T-helper 17 cell (primary cell): ENCODE results near the gene ZNF717. TPM values are rescaled to one million over a fixed set of nuclear protein-coding genes. Genes with fewer than 3 reads are reported as not detected.
"Not testable (repeated sequence)": the region's sequence is repeated elsewhere in the genome, so short reads cannot be mapped to it uniquely, and the experiment has no call there.

Experiments
- ATAC-seq: fragments of 150-1000 bp; cut with Tn5 transposase; 2 replicates; pipeline ENCODE4 v1.10.0; 2021; ENCODE audit warnings: mild to moderate bottlenecking, moderate library complexity
- DNase-seq, 3 donors: peaks; one replicate each; pipeline versions ENCODE4 v3.0.0 to v3.0.0-alpha.2; 2020 to 2021
- H3K9me3 ChIP-seq: one replicate; pipeline ENCODE4 v1.7.0; 2013; ENCODE audit warnings: low read length, mild to moderate bottlenecking; ENCODE audit not compliant: control insufficient read depth, poor library complexity, severe bottlenecking
- H3K27ac Mint-ChIP-seq: one replicate; pipeline ENCODE4 v1.8.0; 2022; ENCODE audit warnings: mild to moderate bottlenecking, moderate library complexity, mixed read lengths
- H3K27me3 Mint-ChIP-seq: one replicate; pipeline ENCODE4 v1.8.0; 2022; ENCODE audit warnings: mixed read lengths
- H3K36me3 Mint-ChIP-seq: one replicate; pipeline ENCODE4 v1.8.0; 2022; ENCODE audit warnings: low read depth, mixed read lengths
- H3K4me1 Mint-ChIP-seq: one replicate; pipeline ENCODE4 v1.8.0; 2022; ENCODE audit warnings: mild to moderate bottlenecking, mixed read lengths
- H3K4me3 Mint-ChIP-seq: one replicate; pipeline ENCODE4 v1.8.0; 2022; ENCODE audit warnings: mild to moderate bottlenecking, moderate library complexity, mixed read lengths
- total RNA-seq, 4 donors: library from RNA in 2 of 4; stranded (reverse) in 2 of 4; gene quantifications; one replicate each; pipeline ENCODE4 v1.2.3 and lab custom pipeline; 2022 to 2026

The ZNF717 gene
- 10 to 100 TPM in 1 of 2 donors, 1 to 10 TPM in 1; 5.0 to 10.6 TPM for total RNA-seq
- total RNA-seq (lab: John Stamatoyannopoulos, UW), result 10.1 to 10.7 reads per million in 2 donors

DNA sequence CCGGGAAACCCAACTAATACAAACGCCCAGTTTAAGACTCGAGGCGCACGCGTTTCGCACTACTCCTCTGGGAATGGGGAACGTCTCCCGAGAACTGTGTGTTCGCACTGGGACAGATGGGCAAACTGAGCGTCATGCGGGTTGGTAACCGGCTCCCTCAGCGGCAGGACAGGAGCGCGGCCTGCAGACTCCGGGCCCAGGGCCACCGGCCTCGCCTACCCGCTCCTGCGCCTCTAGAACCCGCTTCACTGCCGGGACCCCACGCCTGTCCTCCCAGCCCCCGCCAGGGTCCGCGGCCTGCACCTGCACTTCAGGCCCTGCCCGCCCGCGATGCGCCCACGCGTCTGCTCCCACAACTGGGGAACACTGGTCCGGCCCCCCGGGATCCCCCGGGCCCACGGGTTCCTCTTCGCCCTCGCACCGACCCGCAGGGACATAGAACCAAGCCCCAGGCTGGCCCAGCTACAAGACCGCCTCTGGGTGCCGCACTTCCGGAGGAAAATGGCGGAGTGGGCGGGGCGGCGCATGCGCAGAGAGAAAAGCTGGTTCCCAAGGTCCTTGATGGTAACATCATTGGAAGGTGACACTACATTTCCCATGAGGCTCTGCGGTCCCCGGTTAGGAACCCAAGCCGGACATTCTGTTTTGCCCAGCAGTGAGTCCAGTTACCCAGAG is at the start of gene ZNF717:
ZNF717 (minus strand) TSS at position 469 of the 675 bp plus-strand sequence. CDS start 2,187 bp downstream, outside the sequence.
- not testable (repeated sequence) for H3K9me3 ChIP-seq, H3K36me3 Mint-ChIP-seq
- ATAC-seq, result peak; percentile 67

DNA sequence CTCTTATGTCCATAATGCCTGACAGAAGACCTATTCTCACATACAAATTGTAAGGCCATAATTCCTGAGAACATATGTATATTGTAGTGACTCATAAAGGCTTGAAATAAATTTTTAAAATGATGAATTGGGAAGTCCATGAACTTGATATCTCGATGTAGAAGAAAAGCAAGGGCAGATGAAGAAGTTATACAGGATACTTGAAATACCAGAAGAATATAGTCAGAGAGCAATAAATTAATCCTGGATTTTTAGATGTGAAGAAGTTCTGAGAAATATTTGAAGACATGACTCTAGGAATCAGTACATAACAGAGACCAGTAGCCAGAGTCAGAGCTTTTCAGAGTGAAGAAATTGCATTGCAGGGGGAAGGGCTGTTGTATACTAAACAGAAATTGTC is 45.7 kb upstream of the ZNF717 start:
- H3K4me3 Mint-ChIP-seq, H3K4me1 Mint-ChIP-seq, H3K36me3 Mint-ChIP-seq, H3K9me3 ChIP-seq, H3K27ac Mint-ChIP-seq, DNase-seq, ATAC-seq, H3K27me3 Mint-ChIP-seq: not testable (repeated sequence)

More for the DNA sequence above, at the start of gene ZNF717:
- H3K4me1 Mint-ChIP-seq, H3K27me3 Mint-ChIP-seq: not testable (repeated sequence)
- H3K27ac Mint-ChIP-seq, result peak within 1 kb of the TSS; percentile 80
- H3K4me3 Mint-ChIP-seq, result peak within 1 kb of the TSS; percentile 92
- DNase-seq, result peak; percentile 71 to 94 (median 83)

GRCh38 chr3:75818019-75818418 is 32.7 kb upstream of the ZNF717 start:
- not testable (repeated sequence) for H3K27ac Mint-ChIP-seq, H3K4me3 Mint-ChIP-seq, H3K9me3 ChIP-seq, H3K4me1 Mint-ChIP-seq, ATAC-seq, DNase-seq, H3K36me3 Mint-ChIP-seq, H3K27me3 Mint-ChIP-seq

GRCh38 chr3:75816287-75817180 is 31.2 kb upstream of the ZNF717 start:
- H3K4me1 Mint-ChIP-seq, H3K9me3 ChIP-seq, H3K4me3 Mint-ChIP-seq, H3K27ac Mint-ChIP-seq, H3K27me3 Mint-ChIP-seq, ATAC-seq, DNase-seq, H3K36me3 Mint-ChIP-seq: not testable (repeated sequence)

GRCh38 chr3:75814797-75815196 is 29.4 kb upstream of the ZNF717 start:
- Mint-ChIP-seq H3K36me3 (no peaks in the 10 kb centered on the region), H3K4me3 (no peak overlapping the region), H3K4me1 (no peaks in the 10 kb centered on the region), H3K27me3 (peaks cover 6% of the 10 kb centered on the region), H3K27ac (no peak overlapping the region)
- H3K9me3 ChIP-seq, result no peaks in the 10 kb centered on the region
- no peak for ATAC-seq
- DNase-seq, result no peak

- H3K4me1 Mint-ChIP-seq, result no peaks in the 10 kb centered on the region
- peaks cover 4% of the 10 kb centered on the region for H3K36me3 Mint-ChIP-seq
- no peak for DNase-seq
- H3K27ac Mint-ChIP-seq, result no peak overlapping the region
- no peak for ATAC-seq
- no peak overlapping the region for H3K4me3 Mint-ChIP-seq
- no peaks in the 10 kb centered on the region for H3K9me3 ChIP-seq
- no peaks in the 10 kb centered on the region for H3K27me3 Mint-ChIP-seq
Observed at GRCh38 chr3:75782506-75782905, 2.8 kb downstream of the ZNF717 start.

- ATAC-seq, result no peak
- Mint-ChIP-seq H3K4me3 (no peak overlapping the region), H3K36me3 (peaks cover 4% of the 10 kb centered on the region), H3K4me1 (no peaks in the 10 kb centered on the region), H3K27me3 (no peaks in the 10 kb centered on the region), H3K27ac (no peak overlapping the region)
- DNase-seq, result no peak
- no peaks in the 10 kb centered on the region for H3K9me3 ChIP-seq
Observed at GRCh38 chr3:75781079-75781745, 4.1 kb downstream of the ZNF717 start.

DNA sequence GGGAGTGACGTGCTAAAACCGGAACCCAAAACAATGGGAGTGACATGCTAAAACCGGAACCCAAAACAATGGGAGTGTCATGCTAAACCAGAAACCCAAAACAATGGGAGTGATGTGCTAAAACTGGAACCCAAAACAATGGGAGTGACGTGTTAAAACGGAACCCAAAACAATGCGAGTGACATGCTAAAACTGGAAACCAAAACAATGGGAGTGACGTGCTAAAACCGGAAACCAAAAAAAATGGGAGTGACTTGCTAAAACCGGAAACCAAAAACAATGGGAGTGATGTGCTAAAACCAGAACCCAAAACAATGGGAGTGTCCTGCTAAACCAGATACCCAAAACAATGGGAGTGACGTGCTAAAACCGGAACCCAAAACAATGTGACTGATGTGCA is 7.6 kb downstream of the ZNF717 start:
- not testable (repeated sequence) for H3K36me3 Mint-ChIP-seq, H3K9me3 ChIP-seq, ATAC-seq, H3K27ac Mint-ChIP-seq, H3K4me1 Mint-ChIP-seq, H3K4me3 Mint-ChIP-seq, H3K27me3 Mint-ChIP-seq, DNase-seq

- ATAC-seq, H3K36me3 Mint-ChIP-seq, H3K27ac Mint-ChIP-seq, H3K4me1 Mint-ChIP-seq, H3K9me3 ChIP-seq, DNase-seq, H3K27me3 Mint-ChIP-seq, H3K4me3 Mint-ChIP-seq: not testable (repeated sequence)
Observed at GRCh38 chr3:75771631-75772030, 13.7 kb downstream of the ZNF717 start.

- H3K27me3 Mint-ChIP-seq, result no peaks in the 10 kb centered on the region
- H3K27ac Mint-ChIP-seq, result no peak overlapping the region
- H3K9me3 ChIP-seq, result peaks cover 4% of the 10 kb centered on the region
- peaks cover 2% of the 10 kb centered on the region for H3K36me3 Mint-ChIP-seq
- DNase-seq (no peak), ATAC-seq (no peak)
- H3K4me3 Mint-ChIP-seq, result no peak overlapping the region
- H3K4me1 Mint-ChIP-seq, result no peaks in the 10 kb centered on the region
Observed at GRCh38 chr3:75768303-75769017, 16.9 kb downstream of the ZNF717 start.

GRCh38 chr3:75737831-75738493 is 47.4 kb downstream of the ZNF717 start:
- peaks cover 2% of the 10 kb centered on the region for H3K36me3 Mint-ChIP-seq
- no peaks in the 10 kb centered on the region for H3K27me3 Mint-ChIP-seq
- no peak overlapping the region for H3K4me3 Mint-ChIP-seq
- no peaks in the 10 kb centered on the region for H3K4me1 Mint-ChIP-seq
- ATAC-seq (no peak), DNase-seq (no peak)
- no peak overlapping the region for H3K27ac Mint-ChIP-seq
- peaks cover 54% of the 10 kb centered on the region for H3K9me3 ChIP-seq

GRCh38 chr3:75727985-75728384 is 57.4 kb downstream of the ZNF717 start:
- Mint-ChIP-seq H3K27me3 (no peaks in the 10 kb centered on the region), H3K4me3 (no peak overlapping the region), H3K36me3 (peaks cover 8% of the 10 kb centered on the region), H3K4me1 (no peaks in the 10 kb centered on the region), H3K27ac (no peak overlapping the region)
- ATAC-seq (no peak), DNase-seq (no peak)
- peaks cover under 1% of the 10 kb centered on the region for H3K9me3 ChIP-seq
